ENCODE results near the gene TRAP1.

The TRAP1 gene

DNA sequence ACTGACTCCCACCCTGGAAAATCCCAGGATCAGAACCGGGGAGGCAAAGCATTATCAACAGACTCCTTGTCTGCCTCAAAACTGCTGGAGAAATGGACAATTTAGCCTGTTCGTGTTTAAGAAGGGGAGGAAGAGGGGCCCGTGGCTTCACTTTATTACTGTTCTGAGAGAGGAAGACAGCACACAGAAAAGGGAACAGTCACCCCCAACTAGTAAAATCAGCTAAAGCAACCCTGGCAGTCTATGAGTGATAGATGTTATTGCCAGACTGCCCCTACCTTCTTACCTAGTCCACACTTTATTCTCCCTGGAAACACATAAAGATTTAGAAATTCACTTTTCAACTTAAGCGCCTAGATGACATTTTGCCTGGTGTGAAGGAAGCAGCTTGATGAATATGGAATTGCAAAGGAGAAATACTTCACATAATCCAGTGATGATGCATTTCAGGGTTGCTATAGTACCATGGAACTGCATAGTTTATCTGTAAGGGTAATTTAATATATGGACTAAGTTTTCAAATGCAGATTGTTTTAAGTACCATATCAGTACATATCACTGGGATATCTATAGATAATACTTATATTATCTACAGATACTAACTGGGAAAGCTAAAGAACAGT is 36.9 kb upstream of the TRAP1 start:
- no peak overlapping the region for H3K9ac ChIP-seq (ENCODE audit: low read depth in 1 of 2, low read length in 2 of 2)
- no peak overlapping the region for H3K27ac ChIP-seq (ENCODE audit: low read depth, low read length)

DNA sequence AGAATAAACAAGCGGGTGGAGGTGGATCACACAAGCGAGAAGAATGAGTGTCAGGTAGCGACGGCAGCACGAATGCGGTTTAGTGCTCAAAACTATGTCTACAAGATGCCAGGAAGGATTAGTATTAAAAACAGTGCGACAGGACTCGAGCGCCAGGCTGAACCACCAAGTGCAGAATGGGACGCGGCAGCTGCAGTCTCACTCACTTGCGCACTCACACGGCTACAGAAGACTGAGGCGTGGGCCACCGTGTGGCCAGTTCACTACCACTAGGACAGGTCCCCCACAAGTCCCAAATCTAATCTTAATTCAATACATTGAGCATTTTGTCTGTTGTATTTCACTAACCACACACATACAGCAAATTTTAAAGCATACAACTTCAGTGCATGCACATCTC is 35.7 kb upstream of the TRAP1 start:
- Histone ChIP-seq H3K27me3 (ENCODE audit: control insufficient read depth in 1 of 2, insufficient read depth in 2 of 2, low read length in 2 of 2) (no peaks in the 10 kb centered on the region), H3K4me1 (ENCODE audit: control insufficient read depth in 1 of 2, insufficient read depth in 2 of 2, low read length in 2 of 2) (no peaks in the 10 kb centered on the region), H3K27ac (ENCODE audit: low read depth, low read length) (no peak overlapping the region), H3K36me3 (ENCODE audit: control insufficient read depth in 1 of 2, insufficient read depth in 2 of 2, low read length in 2 of 2) (peaks cover 32 to 76% of the 10 kb centered on the region in 2 donors), H3K9me3 (ENCODE audit: control insufficient read depth in 1 of 2, low read length in 2 of 2) (no peaks in the 10 kb centered on the region), H3K9ac (ENCODE audit: low read depth in 1 of 2, low read length in 2 of 2) (no peak overlapping the region), H3K4me3 (ENCODE audit: low read depth in 1 of 2, low read length in 2 of 2) (no peak overlapping the region)

More for the DNA sequence above, 36.9 kb upstream of the TRAP1 start:
- H3K4me1 ChIP-seq (ENCODE audit: control insufficient read depth in 1 of 2, insufficient read depth in 2 of 2, low read length in 2 of 2) = no peaks in the 10 kb centered on the region
- H3K27me3 ChIP-seq (ENCODE audit: control insufficient read depth in 1 of 2, insufficient read depth in 2 of 2, low read length in 2 of 2) = no peaks in the 10 kb centered on the region
- H3K4me3 ChIP-seq (ENCODE audit: low read depth in 1 of 2, low read length in 2 of 2) = no peak overlapping the region
- H3K9me3 ChIP-seq (ENCODE audit: control insufficient read depth in 1 of 2, low read length in 2 of 2) = no peaks in the 10 kb centered on the region
- H3K36me3 ChIP-seq (ENCODE audit: control insufficient read depth in 1 of 2, insufficient read depth in 2 of 2, low read length in 2 of 2) = peaks cover 34 to 76% of the 10 kb centered on the region in 2 donors

DNA sequence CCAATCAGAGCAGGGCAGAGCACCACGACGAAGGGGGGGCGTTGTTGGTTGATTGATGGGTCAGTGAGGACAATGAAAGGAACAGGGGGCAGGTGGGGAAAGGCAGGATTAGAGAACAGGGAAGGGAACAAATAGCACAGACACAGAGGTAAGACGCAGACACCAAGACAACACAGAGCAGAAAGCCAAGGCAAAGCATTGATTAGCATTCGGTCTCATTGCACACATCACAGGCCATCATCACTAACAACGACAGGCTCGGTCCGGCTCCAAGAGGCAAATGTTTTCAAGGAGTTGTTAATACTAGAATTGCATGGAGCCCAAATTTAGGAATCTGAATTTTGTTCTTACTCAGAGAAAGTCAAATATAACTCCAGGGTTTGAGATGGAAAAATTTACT is 34.6 kb upstream of the TRAP1 start:
- Histone ChIP-seq H3K27ac (ENCODE audit: low read depth, low read length) (no peak overlapping the region), H3K27me3 (ENCODE audit: control insufficient read depth in 1 of 2, insufficient read depth in 2 of 2, low read length in 2 of 2) (no peaks in the 10 kb centered on the region), H3K36me3 (ENCODE audit: control insufficient read depth in 1 of 2, insufficient read depth in 2 of 2, low read length in 2 of 2) (peaks cover 27 to 74% of the 10 kb centered on the region in 2 donors), H3K4me1 (ENCODE audit: control insufficient read depth in 1 of 2, insufficient read depth in 2 of 2, low read length in 2 of 2) (no peaks in the 10 kb centered on the region), H3K9ac (ENCODE audit: low read depth in 1 of 2, low read length in 2 of 2) (no peak overlapping the region), H3K4me3 (ENCODE audit: low read depth in 1 of 2, low read length in 2 of 2) (no peak overlapping the region), H3K9me3 (ENCODE audit: control insufficient read depth in 1 of 2, low read length in 2 of 2) (no peaks in the 10 kb centered on the region)

DNA sequence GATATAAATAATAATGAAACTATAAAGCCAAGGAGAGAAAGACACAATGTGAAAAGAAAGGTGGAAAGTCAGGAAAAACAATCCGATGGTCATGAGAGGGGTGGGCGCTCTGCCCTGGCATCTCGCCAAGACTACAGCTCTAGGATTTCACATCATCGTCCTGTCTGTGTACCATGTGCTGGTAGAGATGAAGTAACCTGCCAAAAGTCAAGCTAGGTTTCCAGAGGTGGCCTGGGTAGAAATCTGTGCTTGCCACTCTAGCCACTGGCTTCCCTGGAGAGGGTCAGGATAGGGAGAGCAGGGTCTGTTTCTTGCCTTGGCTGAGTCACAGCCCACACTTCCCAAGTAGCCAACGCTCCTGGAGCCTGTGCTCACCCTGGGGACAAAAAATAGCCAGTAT is 31.0 kb upstream of the TRAP1 start:
- Histone ChIP-seq H3K27ac (ENCODE audit: low read depth, low read length) (no peak overlapping the region), H3K36me3 (ENCODE audit: control insufficient read depth in 1 of 2, insufficient read depth in 2 of 2, low read length in 2 of 2) (peaks cover 31 to 76% of the 10 kb centered on the region in 2 donors), H3K27me3 (ENCODE audit: control insufficient read depth in 1 of 2, insufficient read depth in 2 of 2, low read length in 2 of 2) (no peaks in the 10 kb centered on the region), H3K4me1 (ENCODE audit: control insufficient read depth in 1 of 2, insufficient read depth in 2 of 2, low read length in 2 of 2) (peaks cover 2 to 3% of the 10 kb centered on the region in 2 donors), H3K4me3 (ENCODE audit: low read depth in 1 of 2, low read length in 2 of 2) (no peak overlapping the region), H3K9ac (ENCODE audit: low read depth in 1 of 2, low read length in 2 of 2) (no peak overlapping the region), H3K9me3 (ENCODE audit: control insufficient read depth in 1 of 2, low read length in 2 of 2) (no peaks in the 10 kb centered on the region)

DNA sequence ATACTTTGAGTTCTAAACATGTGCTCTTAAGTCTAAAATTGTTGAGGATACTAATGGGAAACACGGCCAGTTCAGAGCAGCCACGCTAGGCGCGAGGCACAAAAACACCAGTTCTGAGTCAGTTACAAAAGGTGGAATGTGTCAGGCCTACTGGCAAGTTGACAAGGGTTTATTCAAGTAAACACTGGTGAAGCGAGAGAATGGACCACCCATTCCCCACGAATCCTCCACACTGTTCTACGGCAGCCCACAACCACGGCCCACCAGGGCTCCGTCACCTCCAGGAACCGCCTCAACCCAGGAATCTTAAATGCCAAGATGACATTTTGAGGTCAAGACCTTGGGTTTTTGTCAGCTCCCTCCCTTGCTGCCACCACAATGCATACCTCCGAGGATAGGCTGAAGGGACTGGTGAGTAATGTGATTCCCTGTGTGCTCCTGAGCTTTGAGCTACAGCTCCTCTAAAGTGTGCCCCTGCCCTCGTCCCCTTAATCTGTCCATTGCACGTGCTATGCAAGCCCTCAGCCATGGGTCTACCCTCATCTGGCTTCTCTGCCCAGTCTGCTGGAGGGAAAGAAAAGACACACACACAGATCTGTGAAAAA is 28.5 kb upstream of the TRAP1 start:
- Histone ChIP-seq H3K9ac (ENCODE audit: low read depth in 1 of 2, low read length in 2 of 2) (no peak overlapping the region), H3K36me3 (ENCODE audit: control insufficient read depth in 1 of 2, insufficient read depth in 2 of 2, low read length in 2 of 2) (peaks cover 44 to 81% of the 10 kb centered on the region in 2 donors), H3K27me3 (ENCODE audit: control insufficient read depth in 1 of 2, insufficient read depth in 2 of 2, low read length in 2 of 2) (no peaks in the 10 kb centered on the region), H3K27ac (ENCODE audit: low read depth, low read length) (no peak overlapping the region), H3K9me3 (ENCODE audit: control insufficient read depth in 1 of 2, low read length in 2 of 2) (no peaks in the 10 kb centered on the region), H3K4me1 (ENCODE audit: control insufficient read depth in 1 of 2, insufficient read depth in 2 of 2, low read length in 2 of 2) (peaks cover 7 to 10% of the 10 kb centered on the region in 2 donors), H3K4me3 (ENCODE audit: low read depth in 1 of 2, low read length in 2 of 2) (no peak overlapping the region)

DNA sequence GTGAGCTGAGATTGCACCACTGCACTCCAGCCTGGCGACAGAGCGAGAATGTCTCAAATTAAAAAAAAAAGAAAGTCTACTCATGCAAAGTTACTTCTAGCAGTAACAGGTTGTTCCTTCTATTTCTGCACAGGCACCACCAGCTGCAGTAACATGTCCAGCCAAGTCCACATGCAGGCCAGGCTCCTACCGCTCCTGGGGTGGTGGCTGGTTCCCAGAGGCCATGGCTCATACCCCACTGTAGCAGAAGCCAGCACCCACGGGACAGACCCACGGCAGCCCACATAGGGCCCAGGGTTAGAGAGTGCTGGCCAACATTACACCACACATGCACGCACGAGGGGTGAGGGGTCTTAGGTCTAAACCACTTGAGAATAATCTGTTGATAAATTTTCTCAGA is 26.7 kb upstream of the TRAP1 start:
- no peaks in the 10 kb centered on the region for H3K27me3 ChIP-seq (ENCODE audit: control insufficient read depth in 1 of 2, insufficient read depth in 2 of 2, low read length in 2 of 2)
- H3K36me3 ChIP-seq (ENCODE audit: control insufficient read depth in 1 of 2, insufficient read depth in 2 of 2, low read length in 2 of 2) = peaks cover 53 to 88% of the 10 kb centered on the region in 2 donors
- H3K9ac ChIP-seq (ENCODE audit: low read depth in 1 of 2, low read length in 2 of 2) = no peak overlapping the region
- H3K9me3 ChIP-seq (ENCODE audit: control insufficient read depth in 1 of 2, low read length in 2 of 2) = no peaks in the 10 kb centered on the region
- H3K27ac ChIP-seq (ENCODE audit: low read depth, low read length) = no peak overlapping the region
- H3K4me3 ChIP-seq (ENCODE audit: low read depth in 1 of 2, low read length in 2 of 2) = no peak overlapping the region
- H3K4me1 ChIP-seq (ENCODE audit: control insufficient read depth in 1 of 2, insufficient read depth in 2 of 2, low read length in 2 of 2) = peaks cover 7 to 10% of the 10 kb centered on the region in 2 donors

DNA sequence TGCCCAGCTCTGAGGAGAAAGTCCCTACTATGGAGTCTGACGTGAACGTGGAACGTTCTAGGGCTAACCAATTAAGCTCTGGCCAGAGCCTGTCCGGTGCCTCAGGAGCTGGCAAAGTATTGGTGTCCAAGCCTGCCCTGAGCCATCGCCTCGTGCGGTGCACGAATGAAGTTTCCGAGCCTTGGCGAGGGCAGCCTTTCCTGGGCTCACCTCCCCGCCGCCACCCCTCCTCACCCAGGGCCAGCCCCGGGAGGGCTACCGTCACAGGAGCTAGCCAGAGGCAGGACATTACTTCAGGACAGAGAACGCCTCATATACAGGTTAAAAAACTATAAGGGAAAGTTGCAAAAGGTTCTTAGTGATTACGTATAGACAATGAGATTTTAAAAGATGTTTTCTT is 23.6 kb upstream of the TRAP1 start:
- no peak overlapping the region for H3K9ac ChIP-seq (ENCODE audit: low read depth in 1 of 2, low read length in 2 of 2)
- no peaks in the 10 kb centered on the region for H3K27me3 ChIP-seq (ENCODE audit: control insufficient read depth in 1 of 2, insufficient read depth in 2 of 2, low read length in 2 of 2)
- no peaks in the 10 kb centered on the region for H3K9me3 ChIP-seq (ENCODE audit: control insufficient read depth in 1 of 2, low read length in 2 of 2)
- peaks cover 7 to 10% of the 10 kb centered on the region in 2 donors for H3K4me1 ChIP-seq (ENCODE audit: control insufficient read depth in 1 of 2, insufficient read depth in 2 of 2, low read length in 2 of 2)
- no peak overlapping the region for H3K4me3 ChIP-seq (ENCODE audit: low read depth in 1 of 2, low read length in 2 of 2)
- H3K27ac ChIP-seq (ENCODE audit: low read depth, low read length) = no peak overlapping the region
- H3K36me3 ChIP-seq (ENCODE audit: control insufficient read depth in 1 of 2, insufficient read depth in 2 of 2, low read length in 2 of 2) = peaks cover 59 to 89% of the 10 kb centered on the region in 2 donors

DNA sequence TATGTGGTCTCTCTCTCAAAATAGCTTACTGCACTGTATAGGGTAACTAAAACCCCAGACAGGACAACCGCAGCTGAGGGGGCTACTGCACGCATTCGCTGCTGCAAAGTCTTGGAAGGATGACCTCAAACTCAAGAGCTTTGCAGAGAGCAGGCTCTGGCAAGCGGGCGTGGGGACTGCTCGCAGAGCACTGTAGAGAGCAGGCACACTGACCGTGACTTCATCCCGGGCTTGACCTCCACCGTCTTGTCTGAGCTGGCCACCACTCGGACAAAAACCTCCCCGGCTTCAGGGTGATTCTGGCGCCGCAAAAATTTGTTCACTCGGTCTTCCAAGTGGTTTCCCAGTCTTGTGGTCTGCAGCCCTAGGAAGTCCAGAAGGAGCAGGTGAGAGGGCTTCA is 22.9 kb upstream of the TRAP1 start:
- Histone ChIP-seq H3K4me3 (ENCODE audit: low read depth in 1 of 2, low read length in 2 of 2) (no peak overlapping the region), H3K27ac (ENCODE audit: low read depth, low read length) (no peak overlapping the region), H3K36me3 (ENCODE audit: control insufficient read depth in 1 of 2, insufficient read depth in 2 of 2, low read length in 2 of 2) (peaks cover 65 to 89% of the 10 kb centered on the region in 2 donors), H3K9ac (ENCODE audit: low read depth in 1 of 2, low read length in 2 of 2) (no peak overlapping the region), H3K27me3 (ENCODE audit: control insufficient read depth in 1 of 2, insufficient read depth in 2 of 2, low read length in 2 of 2) (no peaks in the 10 kb centered on the region), H3K9me3 (ENCODE audit: control insufficient read depth in 1 of 2, low read length in 2 of 2) (no peaks in the 10 kb centered on the region), H3K4me1 (ENCODE audit: control insufficient read depth in 1 of 2, insufficient read depth in 2 of 2, low read length in 2 of 2) (peaks cover 7 to 10% of the 10 kb centered on the region in 2 donors)

DNA sequence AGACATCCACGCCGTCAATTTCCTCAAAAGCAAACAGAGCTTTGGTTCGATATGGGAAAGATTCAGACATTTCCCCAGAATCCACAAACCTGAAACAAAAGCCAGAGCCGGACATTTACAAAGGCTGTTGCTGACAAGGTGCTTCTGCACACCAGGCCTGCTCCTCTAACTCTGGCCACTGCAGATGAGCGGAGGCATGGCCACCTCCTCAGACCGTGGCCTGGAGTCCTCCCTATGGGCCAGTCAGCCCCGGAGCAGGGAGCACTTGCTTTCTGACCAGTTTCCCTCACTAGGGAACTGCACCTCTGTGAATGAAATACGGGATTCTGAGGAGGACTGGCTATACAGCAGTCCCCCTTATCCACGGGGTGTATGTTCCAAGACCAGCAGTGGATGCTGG is 22.3 kb upstream of the TRAP1 start:
- Histone ChIP-seq H3K27me3 (ENCODE audit: control insufficient read depth in 1 of 2, insufficient read depth in 2 of 2, low read length in 2 of 2) (no peaks in the 10 kb centered on the region), H3K9me3 (ENCODE audit: control insufficient read depth in 1 of 2, low read length in 2 of 2) (no peaks in the 10 kb centered on the region), H3K4me3 (ENCODE audit: low read depth in 1 of 2, low read length in 2 of 2) (no peak overlapping the region), H3K27ac (ENCODE audit: low read depth, low read length) (no peak overlapping the region), H3K36me3 (ENCODE audit: control insufficient read depth in 1 of 2, insufficient read depth in 2 of 2, low read length in 2 of 2) (peaks cover 64 to 89% of the 10 kb centered on the region in 2 donors), H3K4me1 (ENCODE audit: control insufficient read depth in 1 of 2, insufficient read depth in 2 of 2, low read length in 2 of 2) (peaks cover 7 to 10% of the 10 kb centered on the region in 2 donors), H3K9ac (ENCODE audit: low read depth in 1 of 2, low read length in 2 of 2) (no peak overlapping the region)

DNA sequence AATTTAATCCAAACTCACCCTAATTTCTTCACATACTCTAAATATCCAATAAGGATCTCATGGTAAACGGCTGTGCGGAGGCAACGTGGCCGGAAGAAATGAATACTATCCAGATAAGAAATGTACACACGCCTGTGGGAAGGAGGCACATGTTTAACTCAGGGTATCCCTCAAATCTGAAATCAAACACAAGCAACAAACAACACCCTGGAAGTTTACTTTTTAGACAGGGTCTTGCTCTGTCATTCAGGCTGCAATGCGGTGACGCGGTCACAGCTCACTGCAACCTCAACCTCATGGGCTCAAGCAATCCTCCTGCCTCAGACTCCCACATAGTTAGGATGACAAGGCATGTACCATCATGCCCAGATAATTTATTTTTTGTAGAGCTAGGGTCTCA is 21.2 kb upstream of the TRAP1 start:
- Histone ChIP-seq H3K27me3 (ENCODE audit: control insufficient read depth in 1 of 2, insufficient read depth in 2 of 2, low read length in 2 of 2) (no peaks in the 10 kb centered on the region), H3K4me1 (ENCODE audit: control insufficient read depth in 1 of 2, insufficient read depth in 2 of 2, low read length in 2 of 2) (peaks cover 6 to 9% of the 10 kb centered on the region in 2 donors), H3K36me3 (ENCODE audit: control insufficient read depth in 1 of 2, insufficient read depth in 2 of 2, low read length in 2 of 2) (peaks cover 62 to 90% of the 10 kb centered on the region in 2 donors), H3K9ac (ENCODE audit: low read depth in 1 of 2, low read length in 2 of 2) (no peak overlapping the region), H3K9me3 (ENCODE audit: control insufficient read depth in 1 of 2, low read length in 2 of 2) (no peaks in the 10 kb centered on the region), H3K27ac (ENCODE audit: low read depth, low read length) (no peak overlapping the region), H3K4me3 (ENCODE audit: low read depth in 1 of 2, low read length in 2 of 2) (no peak overlapping the region)

All from duodenal mucosa (tissue), 2 donors.